GM21381 (cell line): Measurements from ENCODE around the gene ADAM8.

Experiments used
- ATAC-seq: cut with Tn5 transposase; IDR thresholded peaks from one replicate; pipeline ENCODE4 v1.9.1; 2021; ENCODE audit warnings: mild to moderate bottlenecking, moderate library complexity; ENCODE audit not compliant: unreplicated experiment

Gene ADAM8

GRCh38 chr10:133309100-133309719 is 32.5 kb upstream of the ADAM8 start:
- peak; percentile 71 for ATAC-seq

- peak; percentile 72 for ATAC-seq
These were observed 31.9 kb upstream of the ADAM8 start, which contains the start of the genes TUBGCP2 and ZNF511 for GRCh38 chr10:133308421-133309099. Gene TUBGCP2 (minus strand): TSS chr10:133308872. CDS start chr10:133302941, 5,931 bp downstream. Gene ZNF511 (plus strand): TSS chr10:133308914. CDS start chr10:133308944, 30 bp downstream.

- ATAC-seq: peak; percentile 31
These were observed 31.2 kb upstream of the ADAM8 start for GRCh38 chr10:133307776-133308420.

- ATAC-seq: no peak
These were observed 30.3 kb upstream of the ADAM8 start for GRCh38 chr10:133306941-133307379.

GRCh38 chr10:133306097-133306476 is 29.4 kb upstream of the ADAM8 start:
- no peak for ATAC-seq

GRCh38 chr10:133303206-133303605 is 26.5 kb upstream of the ADAM8 start:
- no peak for ATAC-seq

- ATAC-seq: no peak
These were observed 25.6 kb upstream of the ADAM8 start for GRCh38 chr10:133302230-133302629.

GRCh38 chr10:133299738-133300137 is 23.1 kb upstream of the ADAM8 start:
- ATAC-seq: no peak

GRCh38 chr10:133299224-133299623 is 22.6 kb upstream of the ADAM8 start:
- ATAC-seq: no peak

GRCh38 chr10:133298466-133298865 is 21.8 kb upstream of the ADAM8 start:
- no peak for ATAC-seq

- ATAC-seq: no peak
These were observed 20.8 kb upstream of the ADAM8 start for GRCh38 chr10:133297504-133297903.

GRCh38 chr10:133295426-133296320 is 19.0 kb upstream of the ADAM8 start:
- no peak for ATAC-seq

- no peak for ATAC-seq
These were observed 17.5 kb upstream of the ADAM8 start for GRCh38 chr10:133294189-133294588.

- ATAC-seq: no peak
These were observed 17.1 kb upstream of the ADAM8 start for GRCh38 chr10:133293810-133294119.

GRCh38 chr10:133292919-133293809 is 16.5 kb upstream of the ADAM8 start:
- ATAC-seq: no peak

- no peak for ATAC-seq
These were observed 13.1 kb upstream of the ADAM8 start for GRCh38 chr10:133289761-133290160.

- ATAC-seq: no peak
These were observed 11.3 kb upstream of the ADAM8 start for GRCh38 chr10:133287832-133288500.

GRCh38 chr10:133286366-133286765 is 9.7 kb upstream of the ADAM8 start:
- ATAC-seq: no peak

GRCh38 chr10:133285217-133285616 is 8.5 kb upstream of the ADAM8 start:
- no peak for ATAC-seq

GRCh38 chr10:133283931-133284330 is 7.3 kb upstream of the ADAM8 start:
- no peak for ATAC-seq
